ENCODE measurements around the gene KRTAP2-1.
"Not testable (repeated sequence)": the region's sequence is repeated elsewhere in the genome, so short reads cannot be mapped to it uniquely, and the experiment has no call there.

The KRTAP2-1 gene

DNA sequence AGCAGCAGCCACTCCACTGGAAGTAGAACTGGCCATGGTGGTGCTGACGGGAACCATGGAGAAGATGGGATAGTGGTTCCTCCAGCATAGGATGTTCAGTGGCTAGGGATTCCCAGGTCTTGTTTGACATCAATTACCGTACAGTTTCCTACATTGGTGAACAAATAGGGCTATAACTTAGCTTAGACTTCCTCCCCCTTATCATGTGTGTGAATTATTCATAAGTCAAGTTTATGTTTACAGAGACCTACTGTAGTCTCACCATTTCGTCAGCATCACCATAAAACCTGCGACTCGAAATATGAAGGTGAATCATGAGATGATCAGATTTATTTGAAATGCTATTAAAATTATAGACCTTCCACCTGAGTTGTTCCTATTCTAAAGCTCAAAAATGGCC lies 11.6 kb upstream of the KRTAP2-1 start:
- in situ Hi-C loops (cut with MboI; ENCODE audit: low sequenced_read_pairs) = no loop called here

DNA sequence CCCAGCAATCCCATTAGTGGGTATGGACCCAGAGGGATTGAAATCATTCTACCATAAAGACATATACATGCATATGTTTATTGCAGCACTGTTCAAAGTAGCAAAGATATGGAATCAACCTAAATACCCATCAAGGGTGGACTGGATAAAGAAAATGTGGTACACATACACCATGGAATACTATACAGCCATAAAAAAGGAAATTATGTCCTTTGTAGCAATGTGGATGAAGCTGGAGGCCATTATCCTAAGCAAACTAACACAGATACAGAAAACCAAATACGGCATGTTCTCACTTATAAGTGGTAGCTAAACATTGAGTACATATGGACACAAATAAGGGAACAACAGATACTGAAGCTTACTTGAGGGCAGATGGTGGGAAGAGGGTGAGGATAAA lies 10.4 kb upstream of the KRTAP2-1 start:
- in situ Hi-C loops (cut with MboI; ENCODE audit: low sequenced_read_pairs) = no loop called here

DNA sequence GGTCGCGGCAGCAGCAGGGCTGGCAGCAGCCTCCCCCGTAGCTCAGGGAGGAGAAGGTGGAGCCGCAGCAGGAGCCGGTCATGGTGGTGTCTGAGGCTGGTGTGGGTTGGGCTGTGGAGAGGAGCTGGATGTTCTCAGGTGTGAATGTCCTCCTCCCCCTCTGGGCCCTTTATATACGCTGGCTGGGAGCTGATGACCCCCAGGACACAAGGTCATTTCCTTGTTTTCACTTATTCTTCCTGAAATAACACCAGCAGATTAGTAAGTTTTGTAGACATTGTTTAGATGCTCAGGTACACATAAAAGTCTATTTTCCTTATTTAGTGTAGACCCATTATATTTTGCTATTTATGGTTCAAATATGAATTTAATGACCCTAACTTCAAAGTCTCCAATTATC lies 8.0 kb upstream of the KRTAP2-1 start, which contains the start of gene KRTAP2-2:
Gene KRTAP2-2, minus strand, starts transcription at position 101 of the 400 bp plus-strand sequence. Its CDS starts 19 bp downstream, at position 82.
- in situ Hi-C loops (cut with MboI; ENCODE audit: low sequenced_read_pairs) = not testable (repeated sequence)

DNA sequence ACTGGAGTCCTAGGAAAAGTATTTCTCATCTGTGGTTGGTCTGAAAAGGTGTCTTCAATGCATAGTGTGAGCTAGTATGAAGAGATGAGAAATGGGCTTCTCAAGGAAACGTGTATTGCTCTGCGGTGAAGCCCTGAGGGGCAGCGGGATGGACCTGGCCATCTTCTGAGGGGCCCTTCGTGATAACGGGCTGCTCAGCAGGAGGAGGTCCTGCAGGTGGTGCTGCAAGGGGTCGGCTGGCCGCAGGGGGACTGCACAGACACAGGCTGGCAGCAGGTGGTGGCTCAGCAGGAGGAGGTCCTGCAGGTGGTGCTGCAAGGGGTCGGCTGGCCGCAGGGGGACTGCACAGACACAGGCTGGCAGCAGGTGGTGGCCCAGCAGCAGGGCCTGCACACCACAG lies 7.4 kb upstream of the KRTAP2-1 start:
- in situ Hi-C loops (cut with MboI; ENCODE audit: low sequenced_read_pairs) = not testable (repeated sequence)

DNA sequence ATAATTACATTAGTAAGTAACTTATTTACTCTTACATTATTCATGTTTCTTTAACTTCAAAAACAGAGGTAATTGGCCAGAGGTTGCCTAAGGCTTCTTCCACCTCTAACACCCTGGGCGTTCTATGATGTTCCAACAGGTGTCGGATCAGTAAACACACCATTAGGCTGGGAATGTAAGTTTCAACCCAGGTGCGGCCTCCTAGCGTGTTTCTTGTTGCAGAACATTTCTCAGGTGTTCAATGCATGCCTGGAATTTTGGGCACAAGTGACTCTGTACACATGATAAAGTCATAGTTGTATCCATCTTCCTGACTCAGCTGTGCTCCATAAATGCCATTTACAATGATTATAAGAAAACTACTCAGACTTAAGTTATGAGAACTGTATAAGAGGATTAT lies 6.9 kb upstream of the KRTAP2-1 start:
- in situ Hi-C loops (cut with MboI; ENCODE audit: low sequenced_read_pairs) = no loop called here

DNA sequence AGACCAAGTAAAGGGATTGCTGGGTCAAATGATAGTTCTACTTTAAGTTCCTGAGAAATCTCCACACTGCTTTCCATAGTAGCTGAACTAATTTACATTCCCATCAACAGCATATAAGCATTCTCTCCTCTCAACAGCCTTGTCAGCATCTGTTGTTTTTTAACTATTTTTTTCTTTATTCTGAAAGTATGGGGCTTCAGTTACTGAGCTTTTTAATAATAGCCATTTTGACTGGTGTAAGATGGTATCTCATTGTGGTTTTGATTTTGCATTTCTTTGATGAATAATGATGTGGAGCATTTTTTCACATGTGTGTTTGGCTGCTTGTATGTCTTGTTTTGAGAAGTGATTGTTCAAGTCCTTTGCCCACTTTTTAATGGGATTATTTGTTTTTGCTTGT lies 5.5 kb upstream of the KRTAP2-1 start:
- in situ Hi-C loops (cut with MboI; ENCODE audit: low sequenced_read_pairs) = no loop called here

DNA sequence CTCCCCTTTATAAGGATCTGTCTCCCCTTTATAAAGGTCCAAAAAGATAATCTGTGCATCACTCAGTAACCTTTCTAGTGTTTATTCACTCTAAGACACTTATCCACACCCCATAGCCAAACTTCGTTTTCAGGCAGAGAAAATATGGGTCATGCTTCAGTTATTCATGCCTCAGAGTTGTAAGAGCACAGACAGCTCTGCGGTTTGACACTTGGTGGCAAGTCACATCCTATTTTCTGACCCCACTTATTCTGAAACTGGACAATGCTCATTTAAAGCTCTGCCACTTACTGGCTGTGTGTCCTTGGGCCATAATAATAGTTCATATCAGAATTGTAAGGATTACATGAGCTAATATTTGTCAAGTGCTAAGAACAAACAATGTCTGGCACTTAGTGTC lies 2.0 kb upstream of the KRTAP2-1 start:
- in situ Hi-C loops (cut with MboI; ENCODE audit: low sequenced_read_pairs) = no loop called here

DNA sequence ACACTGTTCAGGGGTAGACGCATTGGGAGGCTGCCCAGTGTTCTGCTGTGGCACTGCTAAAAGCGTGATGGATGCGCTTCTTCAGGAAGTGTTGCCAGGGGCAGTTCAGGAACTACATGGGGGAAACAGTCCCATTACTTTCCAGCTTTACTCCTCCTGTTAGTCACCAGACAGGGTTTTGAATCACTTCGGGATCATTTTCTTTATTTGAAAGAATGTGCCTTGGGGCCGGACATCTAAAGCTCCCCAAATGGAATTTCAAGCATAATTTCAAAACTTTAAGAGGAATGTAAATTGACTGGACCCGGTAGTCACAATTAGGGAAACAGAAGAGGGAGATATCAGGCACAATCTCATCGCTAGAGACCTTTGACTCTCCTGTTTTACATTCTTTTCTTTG lies 1.3 kb upstream of the KRTAP2-1 start:
- in situ Hi-C loops (cut with MboI; ENCODE audit: low sequenced_read_pairs) = no loop called here

DNA sequence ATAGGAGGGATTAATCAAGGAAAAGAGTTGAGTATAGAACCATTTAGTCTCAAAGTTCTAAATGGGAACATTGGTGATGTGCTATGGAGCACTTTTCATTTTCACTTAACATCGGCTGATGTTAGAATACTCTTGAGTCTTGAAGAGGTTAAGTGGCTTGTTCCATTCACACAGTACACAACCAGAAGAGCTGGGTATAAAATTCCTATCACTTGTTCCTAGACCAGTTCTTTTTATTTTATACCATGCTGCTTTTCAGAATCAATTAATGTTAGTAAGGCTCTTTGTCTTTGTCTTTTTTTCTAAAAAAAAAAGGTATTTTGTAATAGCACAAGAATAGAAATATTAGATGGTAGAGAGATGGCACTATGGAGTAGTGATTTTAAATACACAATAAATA lies 4.2 kb downstream of the KRTAP2-1 start:
- in situ Hi-C loops (cut with MboI; ENCODE audit: low sequenced_read_pairs) = no loop called here

DNA sequence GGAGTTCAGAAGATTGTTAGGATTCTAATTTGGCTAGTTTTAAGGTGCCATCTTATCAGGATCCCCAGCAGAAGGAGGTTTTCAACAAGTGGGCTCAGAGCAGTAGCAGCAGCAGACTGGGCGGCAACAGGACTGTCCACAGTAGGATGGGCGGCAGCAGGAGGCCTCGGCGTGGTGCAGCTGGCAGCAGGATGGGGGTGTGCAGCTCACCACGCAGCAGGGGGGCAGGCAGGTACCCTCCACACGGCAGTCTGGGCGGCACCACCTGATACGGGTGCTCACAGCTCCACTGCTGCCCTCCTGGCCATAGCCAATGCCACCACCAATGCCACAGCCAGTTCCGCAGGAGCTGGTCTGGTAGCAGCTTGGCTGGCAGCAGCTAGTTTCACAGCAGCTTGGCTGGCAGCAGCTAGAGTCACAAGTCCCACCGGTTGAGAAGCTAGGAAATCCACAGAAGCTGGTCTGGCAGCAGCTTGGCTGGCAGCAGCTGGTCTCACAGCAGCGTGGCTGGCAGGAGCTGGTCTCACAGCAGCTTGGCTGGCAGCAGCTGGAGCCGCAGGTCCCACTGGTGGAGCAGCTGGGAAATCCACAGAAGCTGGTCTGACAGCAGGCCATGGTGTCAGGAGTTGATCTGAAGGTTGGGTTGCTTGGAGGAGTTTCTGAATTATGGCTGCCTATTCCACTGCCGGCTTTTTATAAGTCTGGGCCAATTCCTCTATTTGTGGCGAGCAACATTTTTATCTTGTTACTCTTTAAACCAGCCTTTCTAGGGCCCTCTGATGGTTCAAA lies 6.1 kb downstream of the KRTAP2-1 start, which contains the start of gene KRTAP1-1:
Gene KRTAP1-1, minus strand, starts transcription at position 668 of the 789 bp plus-strand sequence. Its CDS starts 53 bp downstream, at position 615.
- in situ Hi-C loops (cut with MboI; ENCODE audit: low sequenced_read_pairs) = not testable (repeated sequence)

DNA sequence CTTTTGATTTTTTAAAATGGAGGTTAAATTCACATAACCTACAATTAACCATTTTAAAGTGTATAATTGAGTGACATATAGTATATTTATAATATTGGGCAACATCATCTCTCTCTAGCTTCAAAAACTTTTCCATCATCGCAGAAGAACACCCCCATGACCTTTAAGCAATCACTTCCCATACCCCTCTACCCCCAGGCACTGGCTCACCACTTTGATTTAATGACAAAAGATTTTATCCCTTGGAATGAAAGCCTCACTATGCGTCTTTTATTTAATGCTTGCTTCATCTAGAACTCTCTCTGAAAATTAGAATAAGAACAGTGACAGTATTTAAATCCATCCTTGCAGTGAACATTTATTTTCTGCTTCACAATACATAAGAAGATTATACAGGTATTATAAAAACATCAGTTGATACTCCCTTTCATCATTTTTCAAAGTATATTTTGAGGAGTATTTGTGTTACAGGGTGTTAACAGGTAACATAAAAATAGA lies 9.2 kb downstream of the KRTAP2-1 start:
- in situ Hi-C loops (cut with MboI; ENCODE audit: low sequenced_read_pairs) = no loop called here

DNA sequence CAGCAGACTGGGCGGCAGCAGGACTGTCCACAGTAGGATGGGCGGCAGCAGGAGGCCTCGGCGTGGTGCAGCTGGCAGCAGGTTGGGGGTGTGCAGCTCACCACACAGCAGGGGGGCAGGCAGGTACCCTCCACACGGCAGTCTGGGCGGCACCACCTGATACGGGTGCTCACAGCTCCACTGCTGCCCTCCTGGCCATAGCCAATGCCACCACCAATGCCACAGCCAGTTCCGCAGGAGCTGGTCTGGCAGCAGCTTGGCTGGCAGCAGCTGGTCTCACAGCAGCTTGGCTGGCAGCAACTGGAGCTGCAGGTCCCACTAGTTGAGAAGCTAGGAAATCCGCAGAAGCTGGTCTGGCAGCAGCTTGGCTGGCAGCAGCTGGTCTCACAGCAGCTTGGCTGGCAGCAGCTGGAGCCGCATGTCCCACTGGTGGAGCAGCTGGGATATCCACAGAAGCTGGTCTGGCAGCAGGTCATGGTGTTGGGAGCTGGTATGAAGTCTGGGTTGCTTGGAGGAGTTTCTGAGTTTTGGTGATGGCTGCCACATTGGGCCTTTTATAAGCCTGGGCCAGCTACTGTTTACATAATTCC lies 12.7 kb downstream of the KRTAP2-1 start, which contains the start of gene KRTAP1-3:
Gene KRTAP1-3, minus strand, starts transcription at position 529 of the 590 bp plus-strand sequence. Its CDS starts 53 bp downstream, at position 476.
- in situ Hi-C loops (cut with MboI; ENCODE audit: low sequenced_read_pairs) = not testable (repeated sequence)

DNA sequence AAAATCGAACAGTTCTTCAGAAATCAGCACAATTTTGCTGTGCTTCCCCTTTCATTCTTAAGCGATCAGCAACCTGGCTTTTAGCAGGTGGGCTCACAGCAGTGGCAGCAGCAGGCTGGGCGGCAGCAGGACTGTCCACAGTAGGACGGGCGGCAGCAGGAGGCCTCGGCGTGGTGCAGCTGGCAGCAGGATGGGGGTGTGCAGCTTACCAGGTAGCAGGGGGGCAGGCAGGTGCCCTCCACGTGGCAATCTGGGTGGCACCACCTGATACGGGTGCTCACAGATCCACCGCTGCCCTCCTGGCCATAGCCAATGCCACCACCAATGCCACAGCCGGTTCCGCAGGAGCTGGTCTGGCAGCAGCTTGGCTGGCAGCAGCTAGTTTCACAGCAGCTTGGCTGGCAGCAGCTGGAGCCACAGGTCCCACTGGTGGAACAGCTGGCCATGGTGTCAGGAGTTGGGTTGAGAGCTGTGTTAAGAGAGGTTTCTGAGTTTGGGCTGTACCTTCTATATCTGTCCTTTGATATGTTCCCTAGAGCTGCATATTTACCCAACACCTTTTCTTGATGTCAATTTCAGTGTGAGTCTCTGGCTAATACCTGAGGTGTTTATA lies 17.4 kb downstream of the KRTAP2-1 start, which contains the start of gene KRTAP1-4:
Gene KRTAP1-4, minus strand, starts transcription at position 563 of the 613 bp plus-strand sequence. Its CDS starts 117 bp downstream, at position 446.
- in situ Hi-C loops (cut with MboI; ENCODE audit: low sequenced_read_pairs) = no loop called here

DNA sequence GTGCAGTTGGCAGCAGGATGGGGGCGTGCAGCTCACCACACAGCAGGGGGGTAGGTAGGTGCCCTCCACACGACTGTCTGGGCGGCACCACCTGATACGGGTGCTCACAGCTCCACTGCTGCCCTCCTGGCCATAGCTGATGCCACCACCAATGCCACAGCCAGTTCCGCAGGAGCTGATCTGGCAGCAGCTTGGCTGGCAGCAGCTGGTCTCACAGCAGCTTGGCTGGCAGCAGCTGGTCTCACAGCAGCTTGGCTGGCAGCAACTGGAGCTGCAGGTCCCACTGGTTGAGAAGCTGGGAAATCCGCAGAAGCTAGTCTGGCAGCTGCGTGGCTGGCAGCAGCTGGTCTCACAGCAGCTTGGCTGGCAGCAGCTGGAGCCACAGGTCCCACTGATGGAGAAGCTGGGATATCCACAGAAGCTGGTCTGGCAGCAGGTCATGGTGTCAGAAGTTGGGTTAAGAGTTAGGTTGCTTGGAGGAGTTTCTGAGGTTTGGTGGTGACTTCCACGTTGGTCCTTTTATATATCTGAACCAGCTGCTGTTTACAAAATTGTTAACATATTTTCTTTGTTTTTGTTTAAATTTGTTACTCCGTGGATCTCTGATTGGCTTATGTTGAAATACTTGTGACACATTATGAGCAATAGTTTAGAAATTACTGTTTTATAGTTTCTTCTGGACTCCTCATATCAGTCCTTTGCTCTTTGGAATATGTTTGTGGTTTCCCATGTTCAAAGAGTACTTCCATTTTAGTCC lies 20.2 kb downstream of the KRTAP2-1 start, which contains the start of gene KRTAP1-5:
Gene KRTAP1-5, minus strand, starts transcription at position 494 of the 757 bp plus-strand sequence. Its CDS starts 53 bp downstream, at position 441.
- in situ Hi-C loops (cut with MboI; ENCODE audit: low sequenced_read_pairs) = no loop called here

DNA sequence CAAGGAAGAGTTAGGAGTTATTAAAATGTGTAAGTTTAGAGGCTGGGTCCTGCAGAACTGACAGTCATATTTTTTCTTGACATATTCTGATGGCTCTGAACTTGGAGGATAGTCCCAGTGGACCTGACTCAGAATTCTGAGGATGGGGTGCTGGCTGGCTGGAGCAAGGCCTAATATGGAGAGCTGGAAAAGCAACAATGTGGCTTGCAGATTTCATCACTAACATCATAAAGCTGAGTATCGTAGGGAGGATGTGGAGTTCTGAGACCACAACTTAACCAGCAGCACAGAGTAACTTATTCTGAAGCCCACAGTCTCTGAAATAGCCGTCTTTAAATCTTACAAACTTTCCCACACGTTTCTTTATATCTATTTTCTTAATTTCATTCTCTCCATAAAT lies 22.4 kb downstream of the KRTAP2-1 start:
- in situ Hi-C loops (cut with MboI; ENCODE audit: low sequenced_read_pairs) = no loop called here

DNA sequence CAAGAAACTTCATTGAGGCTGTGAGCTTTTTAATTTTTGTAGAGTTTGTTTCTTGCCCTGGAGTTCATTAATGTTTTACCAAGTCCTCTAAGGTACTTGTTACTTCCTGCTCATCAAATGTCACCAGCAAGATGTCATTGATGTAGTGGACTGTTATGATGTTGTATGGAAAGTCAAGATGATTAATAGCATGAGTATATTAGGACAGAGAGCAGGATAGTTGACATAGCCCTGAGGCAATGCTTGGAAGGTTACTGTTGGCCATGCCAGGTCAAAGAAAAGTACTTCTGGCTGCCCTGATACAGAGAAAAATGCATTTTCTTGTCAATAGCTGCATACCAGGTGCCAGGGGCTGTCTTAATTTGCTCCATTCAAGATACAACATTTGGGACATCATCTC lies 26.8 kb downstream of the KRTAP2-1 start:
- in situ Hi-C loops (cut with MboI; ENCODE audit: low sequenced_read_pairs) = no loop called here

DNA sequence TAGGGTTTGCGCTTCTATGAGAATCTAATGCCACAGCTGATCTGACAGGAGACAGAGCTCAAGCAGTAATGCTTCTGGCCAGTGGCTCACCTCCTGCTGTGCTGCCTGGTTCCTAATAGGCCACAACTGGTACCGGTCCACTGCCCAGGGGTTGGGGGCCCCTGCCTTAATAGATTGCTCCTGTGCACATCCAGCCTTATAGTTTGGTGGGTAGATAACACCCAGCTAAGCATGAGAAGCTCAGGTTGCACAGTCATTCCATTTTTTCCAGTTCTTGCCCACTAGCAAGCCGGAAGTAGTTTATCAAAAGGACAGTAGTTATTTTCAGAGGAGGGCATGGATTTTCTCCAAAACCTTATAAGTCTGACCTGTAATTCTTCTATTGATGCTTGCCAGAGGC lies 27.7 kb downstream of the KRTAP2-1 start:
- in situ Hi-C loops (cut with MboI; ENCODE audit: low sequenced_read_pairs) = no loop called here

DNA sequence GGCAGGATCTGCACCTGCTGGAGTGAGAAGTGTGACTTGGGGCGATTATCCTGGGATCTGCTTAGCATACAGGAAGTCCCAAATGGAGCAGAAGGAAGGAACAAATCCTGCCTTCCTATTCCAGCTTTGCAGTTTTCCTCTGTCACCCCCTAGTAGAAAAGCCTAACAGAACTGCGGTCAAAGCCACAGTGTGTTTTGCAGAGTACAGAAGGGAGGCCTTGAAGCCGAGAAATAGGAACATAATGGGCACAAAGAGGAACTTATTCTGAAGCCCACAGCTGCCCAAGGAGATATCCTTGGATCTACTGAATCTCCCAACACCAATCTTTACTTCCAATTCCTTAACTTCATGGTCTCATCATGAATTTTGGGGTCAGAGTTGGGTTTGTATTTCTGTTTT lies 28.6 kb downstream of the KRTAP2-1 start:
- in situ Hi-C loops (cut with MboI; ENCODE audit: low sequenced_read_pairs) = no loop called here

DNA sequence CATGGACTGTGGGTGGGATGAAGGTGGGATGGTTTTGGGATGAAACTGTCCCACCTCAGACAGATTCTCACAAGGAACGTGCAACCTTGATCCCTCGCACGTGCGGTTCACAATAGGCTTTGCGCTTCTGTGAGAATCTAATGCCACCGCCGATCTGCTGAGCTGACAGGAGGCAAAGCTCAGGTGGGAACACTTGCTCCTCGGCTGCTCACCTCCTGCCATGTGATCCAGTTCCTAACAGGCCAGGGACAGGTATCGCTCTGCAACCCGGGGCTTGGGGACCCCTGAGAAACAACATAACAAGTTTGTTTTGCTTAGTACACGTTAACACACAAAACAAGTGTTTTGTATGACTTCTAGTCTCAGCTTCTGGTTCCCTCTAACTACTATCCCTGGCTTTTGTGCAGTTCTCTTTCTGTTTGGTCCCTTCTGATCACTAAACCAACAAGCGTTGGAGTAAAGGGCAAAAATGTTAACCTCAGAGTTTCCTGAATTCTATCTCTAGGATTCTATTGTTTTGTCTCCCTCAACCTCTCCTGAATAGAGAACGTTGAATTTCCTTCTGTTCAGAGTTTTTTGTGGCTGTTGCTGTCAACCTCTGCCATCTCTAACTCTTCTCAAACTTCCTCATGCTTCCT lies 30.4 kb downstream of the KRTAP2-1 start:
- in situ Hi-C loops (cut with MboI; ENCODE audit: low sequenced_read_pairs) = no loop called here

DNA sequence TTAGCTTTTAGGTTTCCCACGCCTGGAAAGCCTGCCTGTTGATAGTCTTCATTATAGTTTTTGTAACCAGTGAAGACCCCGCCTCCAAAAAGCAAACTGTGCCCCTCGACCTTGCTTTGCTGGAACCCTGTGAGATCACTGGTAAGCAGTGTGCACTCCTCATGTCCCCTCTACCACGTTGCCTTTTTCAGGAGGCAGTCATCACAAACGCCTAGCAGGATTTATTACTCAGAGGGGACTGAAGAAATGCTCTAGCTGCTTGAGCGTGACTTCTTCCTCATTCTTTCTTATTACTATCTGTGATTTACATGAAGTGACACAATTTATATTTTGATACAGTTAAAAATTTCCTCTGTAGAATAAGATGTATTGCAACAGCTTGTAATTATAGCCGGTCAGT lies 31.7 kb downstream of the KRTAP2-1 start:
- in situ Hi-C loops (cut with MboI; ENCODE audit: low sequenced_read_pairs) = no loop called here

Measured in HL-60/S4 treated with phorbol 12-myristate 13-acetate at 8.2 ng/mL for 4 days and 3 days (cell line).